Hematopoietic multipotent progenitor cell treated with erythropoietin and hydrocortisone succinate and interleukin-3 and kit ligand, for 17 days (in vitro differentiated cells): Measurements from ENCODE around the gene OR56A5.

Experiments used
- DNase-seq: peaks from one replicate; pipeline ENCODE4 v3.0.0-alpha.2; 2015; ENCODE audit warnings: low spot score

The OR56A5 gene

GRCh38 chr11:5932671-5933070 is 35.6 kb downstream of the OR56A5 start:
- no peak for DNase-seq

- DNase-seq: no peak
These were observed 37.2 kb downstream of the OR56A5 start for GRCh38 chr11:5931061-5931460.

GRCh38 chr11:5930614-5931013 is 37.7 kb downstream of the OR56A5 start:
- DNase-seq: no peak

GRCh38 chr11:5929571-5930368 is 38.5 kb downstream of the OR56A5 start:
- DNase-seq: no peak

- DNase-seq: no peak
These were observed 39.5 kb downstream of the OR56A5 start for GRCh38 chr11:5928811-5929210.

GRCh38 chr11:5928271-5928670 is 40.0 kb downstream of the OR56A5 start:
- DNase-seq: no peak

GRCh38 chr11:5923794-5924193 is 44.5 kb downstream of the OR56A5 start:
- DNase-seq: no peak

- no peak for DNase-seq
These were observed 44.9 kb downstream of the OR56A5 start for GRCh38 chr11:5923427-5923776.

GRCh38 chr11:5922749-5923426 is 45.4 kb downstream of the OR56A5 start:
- no peak for DNase-seq
